ENCODE results near the gene PAPPA2. TPM values are rescaled to one million over a fixed set of nuclear protein-coding genes. Genes with fewer than 3 reads are reported as not detected.

Gene PAPPA2
- polyA plus RNA-seq, 3 donors from 2014 or later: not detected

DNA sequence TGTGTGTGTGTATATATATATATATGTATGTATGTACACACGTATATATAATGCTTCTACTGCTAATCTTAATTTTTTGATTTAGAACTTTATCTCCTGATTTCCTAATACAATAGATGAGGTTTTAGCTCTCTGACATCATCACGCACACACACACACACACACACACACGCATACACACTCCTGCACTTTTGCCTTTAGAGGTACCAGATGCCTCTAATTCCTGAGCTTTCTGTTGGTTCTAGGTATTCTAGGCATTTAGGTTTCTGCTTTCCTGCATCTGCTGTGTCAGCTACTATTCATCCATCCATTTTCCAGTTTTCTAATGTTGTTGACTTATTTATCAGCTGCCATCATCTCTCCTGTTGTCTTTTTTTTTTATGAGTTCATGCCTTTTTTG lies 353.3 kb downstream of the PAPPA2 start:
- no peak for DNase-seq
- H3K9me3 Mint-ChIP-seq: peaks cover 0 to 5% (median 1%) of the 10 kb centered on the region in 6 donors
- H3K27ac Mint-ChIP-seq: no peak overlapping the region
- no peaks in the 10 kb centered on the region for H3K36me3 Mint-ChIP-seq
- H3K4me3 Mint-ChIP-seq: no peak overlapping the region
- no peaks in the 10 kb centered on the region for H3K4me1 Mint-ChIP-seq
- peaks cover 0 to 3% (median 2%) of the 10 kb centered on the region in 3 donors for H3K27me3 Mint-ChIP-seq (ENCODE audit: low read depth in 3 of 3)

DNA sequence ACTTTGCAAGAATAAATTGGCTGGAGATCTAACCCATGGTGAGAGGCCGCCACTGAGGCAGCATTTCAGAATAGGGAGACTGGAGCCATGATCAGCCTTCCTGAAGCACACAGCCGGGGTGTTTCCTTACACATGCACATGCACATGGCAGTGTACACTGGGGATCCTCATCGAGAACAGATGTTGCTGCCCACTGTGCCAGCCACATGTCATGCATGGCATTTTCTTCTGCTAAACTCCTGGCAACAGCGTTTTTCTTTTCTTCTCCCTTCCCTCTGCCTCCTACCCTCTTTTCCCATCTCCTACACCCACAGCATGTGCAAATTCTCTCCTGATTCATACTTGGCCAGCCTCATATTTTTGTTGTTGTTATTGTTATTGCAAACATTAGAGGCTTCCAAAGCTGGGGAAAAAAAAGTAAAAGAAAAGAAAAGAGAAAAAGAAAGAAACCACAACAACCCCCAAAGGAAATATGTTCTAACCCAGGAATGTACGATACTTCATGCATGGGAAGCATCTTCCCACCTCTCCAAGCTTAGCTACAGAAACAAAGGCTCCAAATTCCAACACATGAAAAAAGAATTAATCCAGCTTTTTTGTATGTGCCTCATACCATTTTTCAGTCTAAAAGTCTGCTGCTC lies 357.5 kb downstream of the PAPPA2 start:
- peaks cover 0 to 3% (median 2%) of the 10 kb centered on the region in 3 donors for H3K27me3 Mint-ChIP-seq (ENCODE audit: low read depth in 3 of 3)
- H3K9me3 Mint-ChIP-seq: peaks cover 0 to 5% (median under 1%) of the 10 kb centered on the region in 6 donors
- no peaks in the 10 kb centered on the region for H3K4me1 Mint-ChIP-seq
- H3K36me3 Mint-ChIP-seq: no peaks in the 10 kb centered on the region
- DNase-seq: no peak
- no peak overlapping the region for H3K4me3 Mint-ChIP-seq
- H3K27ac Mint-ChIP-seq: no peak overlapping the region

DNA sequence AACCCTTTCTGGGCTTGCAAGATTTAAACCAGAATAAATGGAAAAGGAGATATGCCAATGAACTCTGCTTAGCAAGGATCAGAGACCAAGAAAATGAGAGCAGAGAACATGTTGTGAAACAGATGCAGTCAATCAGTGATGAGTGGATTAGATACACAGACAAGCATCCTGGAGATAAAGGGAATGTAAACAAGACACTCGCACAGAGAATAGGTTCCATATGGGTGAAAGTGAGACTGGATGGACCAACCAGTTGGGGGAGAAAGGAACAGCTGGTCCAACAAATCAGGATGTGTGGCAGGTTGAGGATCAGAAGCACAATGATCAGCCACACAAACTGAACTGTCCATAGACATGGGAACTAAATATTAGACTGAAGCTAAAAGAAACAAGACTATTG lies 363.3 kb downstream of the PAPPA2 start:
- peaks cover 0 to 1% (median 0%) of the 10 kb centered on the region in 3 donors for H3K27me3 Mint-ChIP-seq (ENCODE audit: low read depth in 3 of 3)
- no peak overlapping the region for H3K4me3 Mint-ChIP-seq

DNA sequence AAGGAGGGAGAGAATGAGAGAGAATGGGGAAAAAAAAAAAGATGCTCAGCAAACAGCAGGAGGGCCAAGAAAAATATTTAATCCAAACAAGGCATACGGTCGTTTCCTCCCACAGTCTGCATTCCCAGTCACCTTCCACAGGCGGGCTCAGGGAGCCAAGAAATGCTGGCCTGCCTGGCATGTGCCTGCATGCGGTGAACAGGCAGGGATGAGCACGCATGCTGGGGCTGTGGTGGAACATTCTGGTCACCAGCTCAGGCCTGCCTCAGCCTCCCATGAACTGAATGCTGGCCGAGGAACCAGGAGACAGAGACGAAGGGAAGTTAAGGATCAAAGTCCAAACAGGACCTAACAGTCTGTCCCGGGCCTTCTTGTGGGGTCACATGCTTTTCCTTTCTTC lies 366.3 kb downstream of the PAPPA2 start:
- H3K27ac Mint-ChIP-seq: no peak overlapping the region
- H3K36me3 Mint-ChIP-seq: no peaks in the 10 kb centered on the region
- H3K9me3 Mint-ChIP-seq: peaks cover 0 to 5% (median 0%) of the 10 kb centered on the region in 6 donors
- peaks cover 0 to 1% (median 0%) of the 10 kb centered on the region in 3 donors for H3K27me3 Mint-ChIP-seq (ENCODE audit: low read depth in 3 of 3)
- no peaks in the 10 kb centered on the region for H3K4me1 Mint-ChIP-seq
- DNase-seq: no peak
- H3K4me3 Mint-ChIP-seq: no peak overlapping the region

More for the DNA sequence above, 363.3 kb downstream of the PAPPA2 start:
- Mint-ChIP-seq H3K36me3 (no peaks in the 10 kb centered on the region), H3K4me1 (no peaks in the 10 kb centered on the region), H3K27ac (no peak overlapping the region), H3K9me3 (peaks cover 0 to 5% (median 1%) of the 10 kb centered on the region in 6 donors)
- no peak for DNase-seq

DNA sequence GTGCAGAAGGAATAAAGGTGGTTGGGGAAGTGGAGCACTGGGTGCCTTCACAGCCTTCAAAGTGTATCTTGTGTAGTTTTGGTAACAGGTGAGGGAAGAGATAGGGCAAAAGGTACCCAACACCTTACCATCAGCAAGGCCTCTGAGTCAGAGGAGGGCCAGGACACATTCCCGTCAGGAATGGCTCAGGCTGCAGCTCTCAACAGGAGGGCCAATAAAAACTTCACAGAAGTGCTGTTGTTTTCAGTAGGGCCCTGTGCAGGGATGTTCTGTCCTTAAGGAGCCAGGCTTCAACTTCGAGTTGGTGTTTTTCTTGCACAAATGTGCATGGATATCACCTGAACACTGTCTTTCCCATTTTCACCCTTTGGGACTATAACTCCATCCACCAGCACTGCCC lies 368.2 kb downstream of the PAPPA2 start:
- Mint-ChIP-seq H3K27ac (no peak overlapping the region), H3K4me1 (no peaks in the 10 kb centered on the region), H3K27me3 (ENCODE audit: low read depth in 3 of 3) (peaks cover 0 to 1% (median 0%) of the 10 kb centered on the region in 3 donors), H3K9me3 (peaks cover 0 to 2% (median 0%) of the 10 kb centered on the region in 6 donors), H3K36me3 (no peaks in the 10 kb centered on the region), H3K4me3 (no peak overlapping the region)
- no peak for DNase-seq

DNA sequence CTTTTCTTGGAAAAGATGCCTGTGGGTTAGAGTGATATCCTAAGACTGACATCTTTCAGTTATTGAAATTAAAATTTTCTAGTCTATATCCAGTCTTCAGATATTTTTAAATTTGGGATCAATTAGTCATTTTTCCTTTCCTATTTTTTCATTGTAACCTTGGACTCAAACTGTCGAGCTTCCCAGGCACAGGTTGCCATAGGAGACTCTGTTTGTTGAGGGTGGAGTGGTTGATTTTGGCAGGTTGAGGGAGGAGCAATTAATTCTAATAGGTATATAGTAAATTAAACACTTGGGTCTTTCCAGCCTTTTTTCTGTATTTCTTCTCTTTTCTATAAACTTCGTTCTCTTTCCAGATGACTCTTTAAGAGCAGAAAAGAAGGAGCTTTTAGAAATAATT lies 374.7 kb downstream of the PAPPA2 start:
- no peak overlapping the region for H3K4me3 Mint-ChIP-seq
- H3K4me1 Mint-ChIP-seq: no peaks in the 10 kb centered on the region
- H3K9me3 Mint-ChIP-seq: peaks cover 0 to 2% (median 0%) of the 10 kb centered on the region in 6 donors
- H3K27ac Mint-ChIP-seq: no peak overlapping the region
- H3K36me3 Mint-ChIP-seq: no peaks in the 10 kb centered on the region
- H3K27me3 Mint-ChIP-seq (ENCODE audit: low read depth in 3 of 3): no peaks in the 10 kb centered on the region
- no peak for DNase-seq

GRCh38 chr1:176838276-176838995 lies 375.5 kb downstream of the PAPPA2 start:
- Mint-ChIP-seq H3K4me3 (no peak overlapping the region), H3K4me1 (no peaks in the 10 kb centered on the region), H3K27me3 (ENCODE audit: low read depth in 3 of 3) (peaks cover 0 to under 1% (median 0%) of the 10 kb centered on the region in 3 donors), H3K36me3 (no peaks in the 10 kb centered on the region), H3K9me3 (peaks cover 0 to 5% (median 0%) of the 10 kb centered on the region in 6 donors), H3K27ac (no peak overlapping the region)
- no peak for DNase-seq

GRCh38 chr1:176839216-176839615 lies 376.2 kb downstream of the PAPPA2 start:
- H3K27me3 Mint-ChIP-seq (ENCODE audit: low read depth in 3 of 3): peaks cover 0 to 1% (median 0%) of the 10 kb centered on the region in 3 donors
- peaks cover 0 to 5% (median 0%) of the 10 kb centered on the region in 6 donors for H3K9me3 Mint-ChIP-seq
- H3K27ac Mint-ChIP-seq: no peak overlapping the region
- no peaks in the 10 kb centered on the region for H3K4me1 Mint-ChIP-seq
- no peak for DNase-seq
- H3K4me3 Mint-ChIP-seq: no peak overlapping the region
- H3K36me3 Mint-ChIP-seq: no peaks in the 10 kb centered on the region

DNA sequence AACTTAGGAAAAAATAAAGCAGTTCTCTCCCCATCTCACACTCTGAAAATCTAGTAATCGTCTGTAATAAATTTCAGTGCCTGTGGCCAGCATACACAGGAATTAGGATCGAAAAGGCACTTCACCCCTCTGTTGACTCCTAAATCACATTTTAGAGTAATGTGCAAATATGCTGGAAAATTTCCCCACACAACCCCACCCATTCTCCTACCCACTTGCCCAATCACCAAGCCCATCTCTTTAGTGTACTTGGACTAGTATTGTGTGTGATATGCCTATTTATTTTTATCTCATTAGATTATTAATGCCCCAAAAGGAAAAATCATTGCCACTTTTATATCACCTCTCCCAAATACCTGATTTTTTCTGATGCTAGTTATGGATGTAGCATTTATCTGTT lies 378.3 kb downstream of the PAPPA2 start:
- Mint-ChIP-seq H3K4me3 (no peak overlapping the region), H3K9me3 (peaks cover 0 to 5% (median 0%) of the 10 kb centered on the region in 6 donors), H3K27ac (no peak overlapping the region), H3K27me3 (ENCODE audit: low read depth in 3 of 3) (peaks cover 0 to 5% (median 1%) of the 10 kb centered on the region in 3 donors), H3K36me3 (no peaks in the 10 kb centered on the region), H3K4me1 (no peaks in the 10 kb centered on the region)
- DNase-seq: no peak

DNA sequence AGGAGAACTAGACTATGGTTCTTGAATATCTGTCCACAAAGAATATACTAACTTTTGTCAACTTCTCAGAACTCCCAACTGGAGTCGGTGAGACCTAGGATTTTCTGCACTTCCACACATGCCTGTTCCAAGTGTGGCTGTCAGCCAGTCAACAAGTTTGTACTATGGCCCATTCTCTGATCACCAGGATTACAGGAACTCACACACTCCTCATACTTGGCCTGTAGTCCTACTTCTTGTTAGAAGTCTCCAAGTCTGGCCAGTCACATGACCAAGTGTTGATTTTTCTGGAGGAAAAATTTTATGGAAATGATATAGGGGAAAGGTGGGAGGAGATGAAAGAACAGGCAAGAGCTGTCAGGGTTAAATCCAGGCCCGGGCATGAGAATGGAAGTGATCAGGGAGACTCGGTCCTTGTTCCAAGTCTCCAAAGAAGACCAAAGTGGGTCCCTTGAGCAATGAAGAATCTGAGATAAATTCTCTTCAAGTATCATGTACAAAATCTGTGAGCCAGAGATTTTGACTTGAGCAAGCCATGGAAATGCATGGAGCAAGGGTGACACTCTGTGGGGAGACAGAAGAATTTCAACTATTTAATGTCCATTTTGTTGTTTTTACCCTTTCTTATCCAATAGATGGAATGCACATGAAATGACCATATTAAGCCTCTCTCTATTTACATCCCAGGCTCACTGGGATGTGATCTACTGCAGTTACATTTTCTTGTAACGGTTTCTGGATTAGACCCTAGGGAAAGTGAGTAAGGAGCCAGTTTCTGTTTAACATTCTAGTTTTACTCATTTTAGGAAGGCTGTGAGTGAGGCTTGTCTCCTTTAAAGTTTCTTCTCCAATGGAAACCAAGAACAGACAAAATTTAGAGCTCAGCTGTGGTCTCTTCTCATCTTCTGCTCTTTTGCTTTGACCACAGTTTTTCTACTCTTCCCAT lies 380.6 kb downstream of the PAPPA2 start:
- peaks cover 0 to 5% (median 1%) of the 10 kb centered on the region in 3 donors for H3K27me3 Mint-ChIP-seq (ENCODE audit: low read depth in 3 of 3)

GRCh38 chr1:176847052-176847451 lies 384.1 kb downstream of the PAPPA2 start:
- H3K36me3 Mint-ChIP-seq: no peaks in the 10 kb centered on the region
- H3K27ac Mint-ChIP-seq: no peak overlapping the region
- peaks cover 0 to 5% (median 1%) of the 10 kb centered on the region in 3 donors for H3K27me3 Mint-ChIP-seq (ENCODE audit: low read depth in 3 of 3)
- peaks cover 0 to 4% (median under 1%) of the 10 kb centered on the region in 6 donors for H3K9me3 Mint-ChIP-seq
- no peak for DNase-seq
- H3K4me3 Mint-ChIP-seq: no peak overlapping the region
- H3K4me1 Mint-ChIP-seq: no peaks in the 10 kb centered on the region

More for the DNA sequence above, 380.6 kb downstream of the PAPPA2 start:
- no peaks in the 10 kb centered on the region for H3K36me3 Mint-ChIP-seq
- no peak for DNase-seq
- no peaks in the 10 kb centered on the region for H3K4me1 Mint-ChIP-seq
- no peak overlapping the region for H3K4me3 Mint-ChIP-seq
- H3K9me3 Mint-ChIP-seq: peaks cover 0 to 5% (median 0%) of the 10 kb centered on the region in 6 donors
- H3K27ac Mint-ChIP-seq: no peak overlapping the region

DNA sequence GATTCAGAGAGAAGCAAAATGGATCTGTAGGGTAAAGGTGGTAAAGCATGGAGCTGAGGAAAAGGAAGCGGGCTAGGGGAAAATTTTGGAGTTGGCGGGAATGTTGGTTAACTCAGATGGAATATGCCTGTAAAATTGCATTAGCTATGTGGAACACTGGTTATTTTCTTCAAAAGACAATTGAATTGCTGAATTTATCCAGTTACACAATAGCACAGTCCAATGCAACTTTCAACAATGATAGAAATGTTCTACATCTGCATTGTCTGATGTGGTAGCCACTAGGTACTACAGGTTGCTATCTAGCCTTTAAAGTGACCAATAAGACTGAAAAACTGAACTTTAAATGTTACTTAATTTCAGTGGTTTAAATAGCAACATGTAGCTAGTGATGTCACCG lies 386.3 kb downstream of the PAPPA2 start:
- H3K4me1 Mint-ChIP-seq: no peaks in the 10 kb centered on the region
- H3K4me3 Mint-ChIP-seq: no peak overlapping the region
- DNase-seq: no peak
- peaks cover 0 to 4% (median 0%) of the 10 kb centered on the region in 6 donors for H3K9me3 Mint-ChIP-seq
- H3K27ac Mint-ChIP-seq: no peak overlapping the region
- H3K27me3 Mint-ChIP-seq (ENCODE audit: low read depth in 3 of 3): peaks cover 0 to 4% (median 1%) of the 10 kb centered on the region in 3 donors
- no peaks in the 10 kb centered on the region for H3K36me3 Mint-ChIP-seq

GRCh38 chr1:176850871-176851270 lies 387.9 kb downstream of the PAPPA2 start:
- Mint-ChIP-seq H3K4me1 (no peaks in the 10 kb centered on the region), H3K9me3 (peaks cover 0 to 6% (median 0%) of the 10 kb centered on the region in 6 donors), H3K36me3 (no peaks in the 10 kb centered on the region), H3K27me3 (ENCODE audit: low read depth in 3 of 3) (peaks cover 0 to 4% (median 0%) of the 10 kb centered on the region in 3 donors), H3K27ac (no peak overlapping the region), H3K4me3 (no peak overlapping the region)
- no peak for DNase-seq
